ENCODE measurements around the gene SMYD3.

GRCh38 chr1:246208105-246208504, 299.0 kb downstream of the SMYD3 start:
- TF ChIP-seq CTCF (IDR thresholded peaks at IDR 0.05; ENCODE audit: extremely low read depth in 1 of 2, insufficient read depth in 1 of 2, low read depth in 1 of 2, low read length in 2 of 2) (no peak), EZH2 (IDR thresholded peaks at IDR 0.05; ENCODE audit: borderline replicate concordance, low read depth, low read length, severe bottlenecking) (no peak), POLR2A (IDR thresholded peaks at IDR 0.05; ENCODE audit: low read depth, low read length) (no peak), POLR2AphosphoS5 (IDR thresholded peaks at IDR 0.05; ENCODE audit: insufficient read depth, low read depth, low read length) (no peak), FOS (IDR thresholded peaks at IDR 0.05; ENCODE audit: borderline replicate concordance, insufficient read depth, low read length) (no peak), MYC (IDR thresholded peaks at IDR 0.05; ENCODE audit: low read depth, low read length) (no peak), GATA2 (IDR thresholded peaks at IDR 0.05; ENCODE audit: insufficient read depth, insufficient read length, low read depth, low read length) (no peak), JUN (IDR thresholded peaks at IDR 0.05; ENCODE audit: borderline replicate concordance, insufficient read depth, insufficient read length, low read depth) (no peak)
